Left renal cortex interstitium (tissue), 4 donors: Measurements from ENCODE around the gene TPPP. TPM values are rescaled to one million over a fixed set of nuclear protein-coding genes. Genes with fewer than 3 reads are reported as not detected.
"Not testable (repeated sequence)": the region's sequence is repeated elsewhere in the genome, so short reads cannot be mapped to it uniquely, and the experiment has no call there.

Experiments
- DNase-seq, 4 donors: peaks; one replicate each; pipeline ENCODE4 v3.0.0-alpha.2; 2013; ENCODE audit warnings: low read depth in 4 of 4, low spot score in 2 of 4, missing footprints in 1 of 4
- polyA plus RNA-seq, 4 donors: library from polyadenylated mRNA; unstranded; fragments of 120-200 nt; gene quantifications; one replicate each; pipeline ENCODE4 v1.2.1, GENCODE V29; 2013; ENCODE audit not compliant: insufficient read length in 4 of 4

Gene TPPP
- polyA plus RNA-seq = 1 to 10 TPM; 4.1 to 5.3 (median 4.7) TPM

DNA sequence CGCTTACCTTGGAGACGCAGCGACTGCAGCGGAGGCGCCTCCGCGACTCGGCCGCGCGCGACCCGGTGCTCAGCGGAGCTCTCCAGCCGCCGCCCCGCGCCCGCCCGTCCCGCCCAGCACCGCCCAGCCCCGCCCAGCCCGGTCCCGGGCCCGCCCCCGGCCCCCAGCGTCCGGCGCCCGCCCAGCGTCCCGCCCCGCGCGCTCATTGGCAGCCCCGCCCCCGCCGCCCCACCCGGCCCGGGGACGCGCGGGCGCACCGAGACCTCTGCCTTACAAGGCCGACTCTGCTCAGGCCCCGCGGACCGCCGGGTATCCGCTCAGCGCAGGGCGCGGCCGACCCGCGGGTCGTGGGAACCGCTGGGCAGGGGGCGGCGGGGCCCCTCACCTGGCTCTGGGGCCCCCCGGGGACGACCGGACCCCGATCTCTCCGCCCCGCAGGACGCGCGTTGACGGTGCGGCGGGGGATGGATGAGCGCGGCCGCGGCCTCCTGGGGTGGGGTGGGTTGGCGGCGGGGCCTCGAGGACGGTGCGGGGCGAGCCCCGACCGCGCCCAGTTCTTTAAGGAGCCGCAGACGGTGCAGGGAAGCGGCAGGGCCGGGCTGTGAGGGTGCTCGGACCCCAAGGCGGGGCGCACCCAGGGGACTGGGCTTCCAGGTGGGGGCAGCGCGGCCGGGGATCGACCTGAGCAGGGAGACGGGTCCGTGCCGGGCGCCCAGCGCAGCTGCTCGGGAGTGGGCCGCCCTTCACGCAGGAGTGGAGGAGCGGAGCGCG is at the start of gene TPPP:
TSS of gene TPPP (minus strand) at position 82 of the 771 bp plus-strand sequence. CDS start 15,292 bp downstream, outside the sequence.
- DNase-seq = peak in 1 of 4 donors; percentile 44

DNA sequence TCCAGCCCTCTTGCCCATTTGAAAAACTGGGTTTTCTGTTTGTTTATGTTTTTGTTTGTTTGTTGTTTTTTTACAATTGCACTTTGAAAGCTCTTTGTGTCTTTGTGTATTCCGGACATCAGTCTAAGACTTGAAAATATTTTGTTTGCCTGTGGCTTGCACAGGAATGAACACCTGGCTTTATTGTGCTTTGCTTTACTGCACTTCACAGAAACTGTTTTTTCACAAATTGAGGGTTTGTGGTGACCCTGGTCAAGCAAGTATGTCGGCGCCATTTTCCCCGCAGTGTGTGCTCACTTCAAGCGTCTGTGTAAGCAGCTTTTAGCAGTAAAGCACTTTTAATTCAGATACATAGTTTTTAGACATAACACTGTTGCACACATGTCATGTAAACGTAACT is 49.1 kb upstream of the TPPP start:
- not testable (repeated sequence) for DNase-seq

DNA sequence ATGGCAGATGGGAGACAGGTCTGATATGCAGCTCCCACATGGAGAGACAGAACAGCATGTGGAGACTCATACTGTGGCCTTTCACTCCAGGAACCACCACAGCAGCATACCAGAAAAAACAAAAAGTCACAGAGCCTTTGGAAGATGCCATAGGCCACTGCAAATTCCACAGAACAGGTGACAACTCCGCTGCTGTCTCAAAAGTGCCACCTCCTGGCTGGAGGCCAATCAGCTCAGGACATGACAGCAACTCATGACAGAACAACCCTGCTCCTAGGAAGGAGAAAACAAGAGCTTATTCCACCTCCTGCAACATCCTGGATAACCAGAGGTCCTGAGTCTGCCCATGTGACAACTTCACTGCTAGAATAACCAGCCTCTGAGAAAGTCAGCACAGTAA is 41.0 kb upstream of the TPPP start:
- not testable (repeated sequence) for DNase-seq

DNA sequence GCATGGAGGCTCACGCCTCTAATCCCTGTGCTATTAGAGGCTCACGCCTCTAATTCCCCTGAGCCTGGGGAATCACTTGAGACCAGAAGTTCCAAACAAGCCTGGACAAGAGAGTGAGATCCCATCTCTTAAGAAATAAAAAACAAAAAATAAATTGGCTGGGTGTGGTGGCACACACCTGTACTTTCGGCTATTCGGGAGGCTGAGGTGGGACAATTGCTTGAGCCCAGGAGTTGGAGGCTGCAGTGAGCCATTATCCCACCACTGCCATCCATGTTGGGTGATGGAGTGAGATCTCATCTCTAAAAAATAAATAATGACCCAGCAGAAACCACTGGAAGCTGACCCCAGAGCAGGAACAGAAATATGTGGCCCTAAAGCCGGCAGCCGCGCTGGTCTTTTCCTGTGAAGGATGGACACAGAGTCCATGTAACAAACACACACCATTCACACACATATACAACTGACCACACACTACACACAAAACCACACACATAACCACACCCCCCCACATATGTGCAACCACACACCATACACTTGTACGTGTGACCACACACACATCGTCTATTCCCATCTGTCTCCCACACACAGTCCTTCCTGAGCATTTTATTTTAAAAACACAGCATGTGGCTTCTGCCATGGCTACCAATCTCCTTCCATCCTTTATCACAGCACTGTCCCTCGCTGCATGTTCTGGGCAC is 39.8 kb upstream of the TPPP start:
- DNase-seq = not testable (repeated sequence)

DNA sequence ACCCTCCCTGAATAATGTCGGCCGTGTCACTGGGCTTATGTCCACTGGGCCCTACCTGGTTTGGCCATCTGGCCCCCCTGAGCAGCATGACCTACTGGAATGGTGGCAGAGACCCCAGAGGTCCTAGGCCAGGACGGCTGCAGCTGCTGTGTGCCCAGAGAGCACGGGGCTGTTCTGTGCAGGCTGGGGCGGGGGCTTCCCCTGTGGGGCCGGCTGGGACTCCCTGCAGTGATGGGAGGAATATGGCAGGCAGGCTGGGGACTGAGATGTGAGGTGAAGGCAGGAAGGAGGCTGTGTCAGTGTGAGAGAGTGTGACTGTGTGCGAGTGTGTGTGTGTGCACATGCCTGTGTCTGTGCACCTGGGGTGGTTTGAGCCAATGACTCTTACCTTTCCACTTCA is 36.1 kb upstream of the TPPP start:
- DNase-seq = not testable (repeated sequence)

DNA sequence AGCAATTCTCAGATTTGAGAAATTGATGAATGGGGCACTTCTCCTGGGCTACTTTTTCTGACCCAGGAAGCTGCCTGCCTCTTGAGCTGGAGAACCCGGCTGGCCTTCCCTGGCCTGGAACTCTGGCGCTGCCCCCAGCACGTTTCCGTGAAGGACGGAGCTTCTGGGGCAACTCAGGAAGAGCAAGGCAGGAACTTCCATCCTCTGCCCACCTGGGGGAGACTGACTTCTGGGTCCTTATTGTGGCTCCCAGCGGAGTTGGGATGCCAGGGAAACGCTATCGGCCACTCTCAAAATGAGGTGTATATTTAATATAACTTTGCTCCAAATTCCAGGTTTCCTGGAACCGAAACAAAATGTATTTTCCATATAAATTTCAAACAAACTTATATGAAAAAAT is 33.9 kb upstream of the TPPP start:
- DNase-seq = peak in 1 of 4 donors; percentile 7

DNA sequence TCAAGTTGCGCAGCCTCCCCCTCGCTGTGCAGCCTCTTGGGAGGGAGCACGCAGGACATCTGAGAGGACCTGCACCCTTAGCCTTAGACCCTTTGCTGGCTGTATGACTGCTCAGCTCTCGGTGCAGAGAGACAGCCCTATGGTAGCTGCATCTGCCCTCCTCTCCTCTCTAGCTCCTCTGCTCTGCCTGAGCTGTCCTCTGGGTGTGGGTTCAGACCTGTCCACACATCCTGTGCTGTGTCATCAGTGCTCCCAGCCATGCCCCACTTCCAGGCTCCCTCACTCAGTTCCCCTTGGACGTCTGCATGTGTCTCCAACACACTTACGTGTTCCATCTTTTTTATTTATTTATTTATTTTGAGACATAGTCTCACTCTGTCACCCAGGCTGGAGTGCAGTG is 30.7 kb upstream of the TPPP start:
- DNase-seq = not testable (repeated sequence)

DNA sequence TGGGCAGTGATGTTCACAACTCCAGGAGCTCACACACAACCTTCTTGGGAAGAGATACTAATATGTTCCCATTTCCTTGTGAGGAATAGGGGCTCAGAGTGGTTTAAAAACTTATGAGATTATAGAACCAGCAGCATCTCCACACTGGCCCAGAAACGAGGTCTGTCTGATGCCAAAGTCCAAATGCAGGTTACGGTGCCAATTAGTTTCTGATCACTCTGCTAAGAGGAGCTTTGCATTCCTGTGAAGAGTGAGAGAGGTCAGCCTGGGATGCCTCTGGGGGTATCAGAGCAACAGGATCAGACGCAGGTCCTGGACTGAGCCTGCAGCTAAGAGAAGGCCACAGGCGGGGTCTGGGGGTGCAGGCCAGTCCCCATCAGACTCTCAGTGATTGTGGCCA is 30.2 kb upstream of the TPPP start:
- not testable (repeated sequence) for DNase-seq

DNA sequence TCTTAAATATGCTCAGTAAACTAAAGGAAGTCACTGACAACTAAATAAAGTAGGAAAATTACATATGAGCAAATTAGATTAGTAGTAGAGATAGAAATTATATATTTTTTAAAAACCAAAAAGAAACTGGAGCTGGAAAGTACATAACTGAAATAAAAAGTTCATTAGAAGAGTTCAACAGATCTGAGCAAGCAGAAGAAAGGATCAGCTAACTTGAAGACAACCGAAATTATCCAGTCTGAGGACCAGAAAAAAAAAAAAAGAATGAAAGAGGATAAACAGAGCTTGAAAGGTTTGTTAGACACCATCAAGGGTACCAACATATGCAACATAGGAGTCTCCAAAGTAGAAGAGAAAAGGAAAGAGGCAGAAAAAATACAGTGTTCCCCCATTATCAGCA is 26.2 kb upstream of the TPPP start:
- DNase-seq = not testable (repeated sequence)

DNA sequence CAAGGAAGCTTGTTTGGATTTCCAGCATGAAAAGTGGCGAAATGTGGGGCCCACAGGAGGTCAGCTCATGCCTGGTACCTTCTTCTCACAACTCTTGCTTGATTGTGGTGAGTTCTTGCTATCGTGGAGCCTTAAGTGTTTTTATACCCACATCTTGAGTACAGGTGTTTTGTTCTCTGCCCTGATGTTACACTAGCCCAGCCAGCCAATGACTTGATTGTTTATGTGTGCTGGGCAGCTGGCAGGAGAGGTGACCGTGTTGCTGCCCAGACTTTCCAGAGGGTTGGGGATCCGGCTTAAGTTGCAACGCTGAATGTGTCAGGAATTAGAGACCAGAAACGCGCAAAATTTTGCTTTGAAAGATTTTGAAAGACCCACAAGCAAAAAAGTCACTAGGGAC is 24.0 kb upstream of the TPPP start:
- no peak for DNase-seq

DNA sequence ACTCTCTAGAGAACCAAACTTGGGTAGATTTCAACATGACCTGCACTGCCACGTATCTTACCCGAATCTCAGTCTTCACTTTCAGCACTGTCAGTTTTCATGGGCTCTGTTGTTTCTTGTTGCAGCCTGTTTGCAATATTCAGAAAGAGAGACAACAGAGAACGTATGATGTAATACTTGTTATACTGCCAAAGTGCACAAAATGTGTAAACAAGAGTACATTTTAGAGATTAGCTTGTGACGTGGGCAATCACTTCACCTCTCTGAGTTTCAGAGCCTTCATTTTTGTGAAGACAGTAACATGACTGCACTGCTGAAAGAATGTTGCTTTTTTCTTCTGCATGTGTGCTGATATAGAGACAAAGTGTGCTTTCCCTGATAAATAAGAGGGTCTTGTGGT is 23.6 kb upstream of the TPPP start:
- DNase-seq = not testable (repeated sequence)

DNA sequence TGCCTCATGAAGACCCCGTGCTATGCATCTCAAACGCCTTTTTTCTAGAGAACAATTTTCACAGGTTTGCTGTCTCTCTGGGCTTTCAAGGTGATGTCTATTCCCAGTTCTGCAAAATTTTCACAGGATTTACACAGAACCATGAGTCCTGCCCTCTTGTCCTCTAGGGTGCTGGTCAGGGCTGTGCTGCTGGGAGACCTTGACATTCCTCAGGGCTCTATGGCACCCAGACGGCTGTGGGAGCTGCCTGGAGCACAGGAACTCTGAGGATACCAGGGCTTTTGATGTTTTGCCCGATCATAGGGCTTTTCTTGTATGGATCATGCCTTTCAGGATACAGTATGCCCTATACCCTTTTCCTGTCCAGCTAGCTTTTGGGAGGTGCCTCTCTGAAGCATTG is 22.5 kb upstream of the TPPP start:
- not testable (repeated sequence) for DNase-seq

DNA sequence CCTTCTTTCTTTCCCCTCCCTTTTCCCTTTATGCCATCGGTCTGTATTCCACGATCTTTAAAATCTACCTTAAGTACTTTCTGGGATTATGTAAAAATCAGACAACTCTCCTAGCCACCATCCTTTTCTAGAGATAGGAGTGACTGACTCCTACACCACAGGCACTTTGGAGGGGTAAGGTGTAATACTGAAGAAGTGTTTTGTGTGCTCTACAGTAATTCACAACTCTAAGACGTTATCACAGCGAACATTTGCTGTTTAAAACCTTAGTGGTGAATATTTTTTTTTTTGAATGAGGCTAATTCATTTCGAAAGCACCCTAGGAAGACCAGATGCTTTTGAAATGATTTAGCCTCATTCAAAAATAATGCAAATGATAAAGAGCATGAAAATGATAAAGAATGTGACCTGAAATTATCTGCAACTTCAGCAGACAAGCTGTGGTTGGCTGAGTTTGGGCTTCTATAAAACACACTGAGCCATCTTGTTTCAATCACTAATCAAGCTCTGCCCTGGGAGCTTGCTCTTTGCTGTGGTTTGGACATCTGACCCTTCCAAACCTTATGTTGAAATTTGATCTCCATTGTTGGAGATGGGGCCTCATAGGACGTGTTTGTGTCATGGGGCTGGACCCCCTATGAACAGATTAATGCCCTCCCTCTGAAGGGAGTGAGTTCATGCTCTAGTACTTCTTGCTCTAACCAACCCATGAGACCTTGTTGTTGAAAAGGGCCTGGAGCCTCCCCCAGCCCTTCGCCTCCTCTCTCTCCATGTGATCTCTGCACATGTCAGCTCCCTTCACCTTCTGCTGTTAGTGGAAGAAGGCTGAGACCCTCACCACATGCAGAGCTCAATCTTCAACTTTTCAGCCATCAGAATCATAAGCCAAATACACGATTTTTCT is 21.3 kb upstream of the TPPP start:
- not testable (repeated sequence) for DNase-seq

DNA sequence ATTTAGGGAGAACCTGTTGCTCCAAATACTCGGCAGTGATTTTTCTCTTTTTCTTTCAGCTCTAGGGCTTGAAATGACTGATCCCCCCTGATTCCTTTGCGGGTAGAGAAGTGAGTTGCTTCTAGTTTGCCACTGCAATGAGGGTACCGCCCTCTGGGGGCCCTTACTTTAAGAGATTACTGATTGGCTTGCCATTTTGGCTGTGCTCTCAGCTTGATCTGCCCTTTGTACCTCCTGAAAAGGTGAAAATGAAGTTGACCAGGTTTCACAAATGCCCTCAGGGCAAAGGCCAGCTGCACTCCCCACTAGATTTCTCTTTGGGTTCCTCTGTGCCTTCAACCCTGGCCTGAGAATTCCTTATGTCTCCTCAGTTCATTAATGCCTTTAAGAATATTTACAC is 20.5 kb upstream of the TPPP start:
- DNase-seq = not testable (repeated sequence)

DNA sequence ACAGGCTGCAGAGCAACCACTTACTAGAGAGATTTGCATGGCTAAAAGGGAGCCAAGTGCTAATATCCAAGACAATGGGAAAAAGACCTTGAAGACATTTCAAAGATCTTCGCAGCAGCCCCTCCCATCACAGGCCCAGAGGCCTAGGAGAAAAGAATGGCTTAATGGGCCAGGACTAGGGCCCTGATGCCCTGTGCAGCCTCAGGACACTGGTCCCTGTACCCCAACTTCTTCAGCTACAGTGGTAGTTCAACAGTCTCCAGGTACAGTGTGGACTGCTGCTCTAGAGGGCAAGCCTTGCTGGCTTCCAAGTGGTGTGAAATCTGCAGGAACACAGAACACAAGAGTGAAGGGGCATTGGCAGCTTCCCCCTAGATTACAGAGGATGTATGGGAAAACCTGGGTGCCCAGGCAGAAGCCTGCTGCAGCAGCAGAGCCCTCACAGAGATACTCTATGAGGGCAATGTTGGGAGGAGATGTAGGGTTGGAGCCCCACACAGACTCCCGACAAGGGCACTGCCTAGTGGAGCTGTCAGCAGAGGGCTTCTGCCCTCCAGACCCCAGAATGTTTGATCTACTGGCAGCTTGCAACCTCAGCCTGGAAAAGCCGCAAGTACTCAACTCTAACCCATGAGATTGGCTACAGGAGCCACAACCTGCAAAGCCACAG is 15.8 kb upstream of the TPPP start:
- DNase-seq = not testable (repeated sequence)

DNA sequence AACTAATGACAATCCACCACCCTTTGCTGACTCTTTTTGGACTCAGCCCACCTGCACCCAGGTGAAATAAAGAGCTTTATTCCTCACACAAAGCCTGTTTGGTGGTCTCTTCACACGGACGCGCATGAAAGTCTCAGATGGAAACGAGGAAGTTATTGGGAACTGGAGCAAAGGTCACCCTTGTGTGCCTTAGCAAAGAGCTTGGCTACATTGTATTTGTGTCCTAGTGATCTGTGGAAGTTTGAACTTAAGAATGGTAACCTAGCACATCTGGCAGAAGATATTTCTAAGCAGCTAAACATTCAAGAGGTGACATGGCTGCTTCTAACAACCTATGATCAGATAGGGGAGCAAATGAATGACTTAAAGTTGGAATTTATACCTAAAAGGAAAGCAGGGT is 15.2 kb upstream of the TPPP start:
- not testable (repeated sequence) for DNase-seq

DNA sequence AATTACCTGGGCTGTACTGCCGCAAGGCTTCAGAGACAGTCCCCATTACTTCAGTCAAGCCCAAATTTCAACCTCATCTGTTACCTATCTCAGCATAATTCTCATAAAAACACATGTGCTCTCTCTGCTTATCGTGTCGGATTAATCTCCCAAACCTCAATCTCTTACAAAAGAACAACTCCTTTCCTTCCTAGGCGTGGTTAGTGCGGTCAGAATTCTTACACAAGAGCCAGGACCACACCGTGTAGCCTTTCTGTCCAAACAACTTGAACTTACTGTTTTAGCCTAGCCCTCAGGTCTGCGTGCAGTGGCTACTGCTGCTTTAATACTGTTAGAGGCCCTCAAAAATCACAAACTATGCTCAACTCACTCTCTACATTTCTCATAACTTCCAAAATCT is 13.0 kb upstream of the TPPP start:
- not testable (repeated sequence) for DNase-seq

DNA sequence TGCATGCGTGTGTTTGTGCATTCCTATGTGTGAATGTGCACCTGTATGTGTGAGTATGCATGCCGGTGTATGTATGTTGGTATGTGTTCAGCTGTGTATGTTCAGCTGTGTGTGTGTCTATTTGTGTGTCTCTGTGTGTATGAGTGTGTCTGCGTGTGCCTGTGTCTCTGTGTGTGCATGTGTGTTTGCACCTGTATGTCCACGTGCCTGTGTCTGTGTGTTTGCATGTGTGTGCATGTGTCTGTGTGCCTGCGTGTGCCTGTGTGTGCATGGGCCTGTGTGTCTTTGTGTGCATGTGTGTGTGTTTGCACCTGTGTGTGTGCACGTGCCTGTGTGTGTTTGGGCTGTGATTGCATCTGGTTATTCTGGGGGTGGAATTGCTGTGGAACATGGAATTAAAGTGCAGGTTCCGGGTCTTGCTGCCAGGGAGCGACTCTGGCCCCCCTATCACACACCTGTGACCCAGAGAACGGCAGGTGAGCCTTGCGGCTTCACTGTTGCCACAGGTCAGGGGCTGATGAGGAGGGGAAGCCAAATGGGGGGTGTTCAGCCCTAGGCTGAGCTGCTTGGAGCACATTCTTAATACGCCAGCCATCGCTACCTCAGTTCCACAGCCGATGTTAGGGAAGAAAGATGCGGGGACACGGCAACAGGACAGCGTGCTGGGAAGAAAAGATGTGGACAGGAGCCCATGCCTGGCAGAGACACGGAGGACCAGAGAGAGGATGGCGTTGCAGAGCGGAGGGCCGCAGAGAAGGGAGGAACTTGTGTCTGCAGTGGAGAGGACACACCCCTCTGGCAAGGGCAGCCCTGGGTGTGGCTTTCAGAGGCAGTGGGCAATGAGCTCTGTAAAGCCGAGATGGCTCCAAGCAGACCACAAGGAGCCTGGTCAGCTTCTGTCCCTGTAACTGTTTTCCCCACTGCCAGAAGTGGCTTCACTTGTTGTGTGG is 3.9 kb upstream of the TPPP start:
- not testable (repeated sequence) for DNase-seq

DNA sequence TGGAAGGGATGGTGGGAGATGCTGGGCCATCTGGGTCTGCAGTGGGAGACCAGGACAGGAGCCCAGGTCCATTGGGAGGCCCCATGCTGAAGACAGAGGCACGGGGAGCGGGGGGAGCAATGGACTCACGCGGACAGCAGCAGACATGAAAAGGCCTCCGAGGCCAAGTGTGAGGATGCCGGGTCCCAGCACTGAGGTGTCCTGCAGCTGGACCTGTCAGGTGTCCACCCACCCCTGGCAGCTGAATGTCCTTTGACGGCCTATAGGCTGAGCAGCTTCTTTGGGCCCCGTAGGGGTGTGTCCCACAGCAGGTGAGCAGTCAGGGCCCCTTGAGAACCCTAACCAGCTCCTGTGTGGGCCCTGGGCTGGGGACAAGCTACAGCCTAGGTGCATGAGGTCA is 3.0 kb upstream of the TPPP start:
- not testable (repeated sequence) for DNase-seq
